ENCODE results near the gene CACNB4.

Gene CACNB4

DNA sequence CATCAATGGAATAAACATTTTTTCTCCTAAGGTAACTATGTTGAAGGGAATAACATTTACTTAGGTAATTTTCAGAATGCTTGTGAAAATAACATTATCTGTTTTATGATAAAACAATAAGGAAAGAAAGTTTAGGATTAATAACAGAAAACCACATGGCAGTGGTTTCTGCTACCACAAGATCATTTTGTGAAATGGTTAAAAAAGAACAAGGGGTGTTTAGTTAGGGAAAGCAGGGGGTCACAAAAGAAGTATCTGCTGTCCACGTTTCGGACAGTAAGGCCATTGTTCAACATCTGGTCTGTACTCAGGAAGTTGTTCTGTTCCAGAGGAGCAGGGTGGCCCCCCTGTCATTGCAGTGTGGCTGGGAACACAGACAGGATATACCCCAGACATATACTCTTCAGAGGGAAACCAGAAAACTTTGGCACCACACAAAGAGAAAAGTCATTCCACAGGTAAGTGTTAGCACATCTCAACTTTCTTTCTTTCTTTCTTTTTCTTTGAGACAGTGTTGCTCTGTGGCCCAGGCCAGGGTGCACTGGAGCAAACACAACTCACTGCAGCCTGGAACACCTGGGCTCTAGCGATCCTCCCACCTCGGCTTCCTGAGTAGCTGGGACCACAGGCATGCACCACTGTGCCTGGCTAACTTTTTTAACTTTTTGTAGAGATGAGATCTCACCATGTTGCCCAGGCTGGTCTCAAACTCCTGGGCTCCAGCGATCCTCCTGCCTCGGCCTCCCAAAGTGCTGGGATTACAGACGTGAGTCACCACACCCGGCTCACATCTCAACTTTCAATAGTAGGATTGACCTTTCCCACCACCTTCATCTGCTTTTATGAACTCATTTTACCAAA, 255.8 kb downstream of the CACNB4 start:
- no peak for DNase-seq (ENCODE audit: low read depth)
- TF ChIP-seq, protein P1, sequence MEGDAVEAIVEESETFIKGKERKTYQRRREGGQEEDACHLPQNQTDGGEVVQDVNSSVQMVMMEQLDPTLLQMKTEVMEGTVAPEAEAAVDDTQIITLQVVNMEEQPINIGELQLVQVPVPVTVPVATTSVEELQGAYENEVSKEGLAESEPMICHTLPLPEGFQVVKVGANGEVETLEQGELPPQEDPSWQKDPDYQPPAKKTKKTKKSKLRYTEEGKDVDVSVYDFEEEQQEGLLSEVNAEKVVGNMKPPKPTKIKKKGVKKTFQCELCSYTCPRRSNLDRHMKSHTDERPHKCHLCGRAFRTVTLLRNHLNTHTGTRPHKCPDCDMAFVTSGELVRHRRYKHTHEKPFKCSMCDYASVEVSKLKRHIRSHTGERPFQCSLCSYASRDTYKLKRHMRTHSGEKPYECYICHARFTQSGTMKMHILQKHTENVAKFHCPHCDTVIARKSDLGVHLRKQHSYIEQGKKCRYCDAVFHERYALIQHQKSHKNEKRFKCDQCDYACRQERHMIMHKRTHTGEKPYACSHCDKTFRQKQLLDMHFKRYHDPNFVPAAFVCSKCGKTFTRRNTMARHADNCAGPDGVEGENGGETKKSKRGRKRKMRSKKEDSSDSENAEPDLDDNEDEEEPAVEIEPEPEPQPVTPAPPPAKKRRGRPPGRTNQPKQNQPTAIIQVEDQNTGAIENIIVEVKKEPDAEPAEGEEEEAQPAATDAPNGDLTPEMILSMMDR (IDR thresholded peaks at IDR 0.05; ENCODE audit: control insufficient read depth, insufficient read depth, low read depth, low read length, missing control alignments): no peak
- H3K4me3 ChIP-seq (ENCODE audit: control insufficient read depth, low read depth, low read length): no peak overlapping the region

DNA sequence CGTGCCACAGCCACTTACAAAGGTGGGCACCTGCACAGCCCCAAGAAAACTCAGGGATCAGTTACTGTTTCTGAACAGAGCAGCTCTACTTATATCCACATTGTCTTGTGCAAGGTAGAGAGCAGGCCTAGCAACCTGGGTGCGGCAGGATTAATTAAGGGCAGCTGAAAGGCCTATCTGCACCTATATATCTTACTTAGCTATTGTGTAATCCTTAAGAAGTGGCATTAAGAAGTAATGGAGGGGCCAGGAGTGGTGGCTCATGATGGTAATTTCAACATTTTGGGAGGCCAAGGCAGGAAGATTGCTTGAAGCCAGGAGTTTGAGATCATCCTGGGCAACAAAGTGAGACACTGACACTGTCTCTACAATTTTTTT, 257.8 kb downstream of the CACNB4 start:
- DNase-seq (ENCODE audit: low read depth): no peak
- no peak overlapping the region for H3K4me3 ChIP-seq (ENCODE audit: control insufficient read depth, low read depth, low read length)
- TF ChIP-seq, protein P1 (IDR thresholded peaks at IDR 0.05; ENCODE audit: control insufficient read depth, insufficient read depth, low read depth, low read length, missing control alignments): no peak

DNA sequence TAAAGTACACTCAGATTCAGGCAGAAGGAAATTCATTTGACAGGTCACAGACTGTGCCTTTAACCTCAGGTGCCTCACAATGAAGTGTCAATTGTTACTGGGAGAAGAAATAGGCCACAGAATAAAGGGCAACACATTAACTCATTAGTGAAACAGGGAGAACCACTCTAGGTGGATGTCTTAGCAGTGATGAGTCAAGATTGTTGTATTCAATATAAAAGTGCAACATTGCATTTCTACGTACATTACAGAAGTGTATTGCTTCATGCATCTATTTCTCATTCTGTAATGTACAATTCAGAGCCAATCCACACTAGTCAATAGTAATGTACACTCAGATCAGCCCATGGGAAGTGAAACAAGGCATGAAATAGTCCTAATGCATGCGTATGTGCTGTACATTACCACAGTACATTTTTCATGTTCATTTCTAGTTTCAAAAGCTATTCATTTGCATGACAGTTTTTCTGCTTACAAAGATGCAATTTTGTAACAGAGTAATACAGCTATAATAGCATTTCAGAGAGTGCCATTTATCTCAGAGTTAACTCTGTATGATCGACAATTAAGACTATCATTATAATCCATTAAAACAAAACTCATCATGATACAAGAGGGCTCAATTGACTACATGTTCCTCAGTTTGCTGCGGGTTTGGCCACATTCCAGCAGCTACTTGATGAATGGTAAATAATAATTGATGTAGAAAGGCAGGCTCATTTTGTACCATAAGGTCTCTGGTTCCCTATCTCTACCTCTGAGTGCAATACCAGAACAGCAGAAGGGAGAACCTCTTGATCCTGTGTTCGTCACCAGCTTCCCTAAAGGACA, 258.4 kb downstream of the CACNB4 start:
- no peak for DNase-seq (ENCODE audit: low read depth)
- TF ChIP-seq, protein P1 (IDR thresholded peaks at IDR 0.05; ENCODE audit: control insufficient read depth, insufficient read depth, low read depth, low read length, missing control alignments): no peak

DNA sequence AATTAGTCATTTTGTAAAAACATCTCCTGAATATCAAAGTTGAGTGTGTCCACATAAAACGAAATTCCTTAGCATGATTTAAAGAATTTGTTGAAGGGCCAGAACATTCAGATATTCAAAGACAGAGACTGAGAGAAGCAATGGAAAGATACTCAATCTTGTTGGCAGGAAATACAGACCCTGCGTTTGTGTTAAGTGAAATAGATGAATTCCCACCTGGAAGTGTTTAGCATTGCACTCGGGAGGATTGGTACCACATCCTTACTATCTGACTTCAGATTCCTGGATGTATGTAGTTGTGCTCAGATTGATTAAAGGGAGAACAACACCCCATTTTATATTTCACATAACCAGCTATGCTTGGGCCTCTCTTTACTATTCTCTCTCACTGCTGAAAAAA, 260.9 kb downstream of the CACNB4 start:
- DNase-seq (ENCODE audit: low read depth): no peak
- TF ChIP-seq, protein P1 (IDR thresholded peaks at IDR 0.05; ENCODE audit: control insufficient read depth, insufficient read depth, low read depth, low read length, missing control alignments): no peak

More for the DNA sequence above, 258.4 kb downstream of the CACNB4 start:
- no peak overlapping the region for H3K4me3 ChIP-seq (ENCODE audit: control insufficient read depth, low read depth, low read length)

DNA sequence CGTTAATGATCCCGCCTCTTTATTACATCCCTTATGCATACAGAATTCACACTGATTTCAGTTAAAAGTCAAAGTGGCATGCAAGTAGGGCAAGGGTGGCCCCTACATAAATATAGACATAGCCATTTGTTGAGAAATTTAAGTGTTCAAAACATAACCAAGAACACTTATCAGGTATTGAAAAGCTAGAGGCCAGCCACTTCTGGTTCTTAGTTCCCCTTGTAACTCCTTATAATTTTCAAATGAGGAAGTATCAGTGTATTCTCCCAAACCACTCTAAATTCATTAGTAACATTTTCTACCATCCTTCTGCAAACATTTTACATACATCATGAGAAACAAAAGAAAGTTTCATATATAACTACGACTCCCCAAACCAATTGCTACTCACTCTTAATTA, 264.9 kb downstream of the CACNB4 start:
- DNase-seq (ENCODE audit: low read depth): no peak

More for the DNA sequence above, 260.9 kb downstream of the CACNB4 start:
- no peak overlapping the region for H3K4me3 ChIP-seq (ENCODE audit: control insufficient read depth, low read depth, low read length)

DNA sequence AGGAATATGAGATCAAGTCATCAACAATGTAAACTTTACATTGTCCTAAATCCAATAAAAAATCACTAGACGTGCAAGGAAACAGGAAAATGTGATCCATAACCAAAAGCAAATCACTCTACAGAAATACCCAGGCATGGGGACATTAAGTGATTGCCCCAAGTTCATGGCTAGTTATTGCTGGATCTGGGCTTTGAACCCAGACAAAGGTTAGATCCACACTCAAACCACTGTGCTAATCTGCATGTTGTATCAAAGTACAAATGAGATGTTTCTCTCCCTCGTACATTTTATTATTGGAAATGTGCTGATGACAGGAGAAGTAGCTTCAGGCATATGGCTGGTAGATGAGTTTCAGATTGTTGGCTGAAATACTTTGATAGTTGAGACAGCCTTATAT, 267.9 kb downstream of the CACNB4 start:
- no peak for DNase-seq (ENCODE audit: low read depth)
- H3K4me3 ChIP-seq (ENCODE audit: control insufficient read depth, low read depth, low read length): no peak overlapping the region
- TF ChIP-seq, protein P1 (IDR thresholded peaks at IDR 0.05; ENCODE audit: control insufficient read depth, insufficient read depth, low read depth, low read length, missing control alignments): no peak

More for the DNA sequence above, 264.9 kb downstream of the CACNB4 start:
- TF ChIP-seq, protein P1 (IDR thresholded peaks at IDR 0.05; ENCODE audit: control insufficient read depth, insufficient read depth, low read depth, low read length, missing control alignments): no peak
- no peak overlapping the region for H3K4me3 ChIP-seq (ENCODE audit: control insufficient read depth, low read depth, low read length)
